HG03280 (cell line): Measurements from ENCODE around the gene BMPR1A.

Experiments used
- ATAC-seq: cut with Tn5 transposase; IDR thresholded peaks from one replicate; pipeline ENCODE4 v1.9.1; 2021; ENCODE audit warnings: mild to moderate bottlenecking, moderate library complexity; ENCODE audit not compliant: unreplicated experiment

Gene BMPR1A

DNA sequence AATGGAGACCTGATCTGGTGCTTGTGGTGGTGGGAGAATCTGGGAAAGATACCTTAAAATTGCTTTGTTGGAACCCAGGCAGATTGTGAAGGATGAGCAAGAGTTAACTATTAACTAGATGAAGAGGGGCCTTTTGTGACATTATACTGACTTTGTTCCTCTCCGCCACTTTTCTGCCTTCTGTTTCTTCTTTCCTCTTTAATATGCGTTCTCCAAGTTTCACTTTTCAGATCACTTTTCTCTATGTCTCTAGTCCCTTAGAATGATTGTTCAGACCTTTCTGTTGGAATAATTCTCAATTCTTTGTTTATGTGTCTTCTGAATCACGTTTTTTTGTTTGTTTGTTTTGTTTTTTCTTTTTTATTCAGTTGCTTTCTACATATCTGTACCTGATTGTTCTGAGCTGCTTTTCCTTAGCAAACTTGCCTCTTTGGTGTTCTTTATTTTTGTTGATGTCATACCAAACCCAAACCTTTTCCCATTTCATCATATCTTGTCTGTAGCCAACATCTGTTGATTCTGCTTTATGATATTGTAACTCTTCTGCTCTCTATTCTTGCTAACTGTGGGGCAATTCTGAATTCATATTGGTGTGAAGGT is 2.8 kb downstream of the BMPR1A start:
- ATAC-seq, result no peak

GRCh38 chr10:86763404-86763803 is 7.0 kb downstream of the BMPR1A start:
- no peak for ATAC-seq

DNA sequence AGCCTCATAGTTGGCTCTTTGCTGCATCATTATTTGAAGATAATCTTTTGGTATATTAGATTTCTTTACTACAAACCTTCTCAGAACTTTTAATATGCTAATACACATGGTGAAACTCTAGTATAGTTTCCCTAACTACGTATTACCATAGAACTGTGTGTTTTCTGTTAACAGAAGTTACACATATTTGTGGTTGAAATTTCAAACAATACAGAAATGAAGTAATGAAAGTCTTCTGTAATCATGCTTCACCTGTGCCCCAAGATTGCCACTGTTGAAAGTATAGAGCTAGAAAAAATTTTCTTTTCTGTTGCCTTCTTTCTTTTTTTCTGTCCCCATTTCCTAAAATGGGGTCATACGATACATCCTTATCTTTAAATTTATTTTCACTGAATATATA is 9.1 kb downstream of the BMPR1A start:
- ATAC-seq, result no peak

- ATAC-seq, result no peak
These were observed 12.1 kb downstream of the BMPR1A start for GRCh38 chr10:86768412-86769062.

- no peak for ATAC-seq
These were observed 13.6 kb downstream of the BMPR1A start for GRCh38 chr10:86769991-86770390.

- no peak for ATAC-seq
These were observed 14.1 kb downstream of the BMPR1A start for GRCh38 chr10:86770412-86770960.

DNA sequence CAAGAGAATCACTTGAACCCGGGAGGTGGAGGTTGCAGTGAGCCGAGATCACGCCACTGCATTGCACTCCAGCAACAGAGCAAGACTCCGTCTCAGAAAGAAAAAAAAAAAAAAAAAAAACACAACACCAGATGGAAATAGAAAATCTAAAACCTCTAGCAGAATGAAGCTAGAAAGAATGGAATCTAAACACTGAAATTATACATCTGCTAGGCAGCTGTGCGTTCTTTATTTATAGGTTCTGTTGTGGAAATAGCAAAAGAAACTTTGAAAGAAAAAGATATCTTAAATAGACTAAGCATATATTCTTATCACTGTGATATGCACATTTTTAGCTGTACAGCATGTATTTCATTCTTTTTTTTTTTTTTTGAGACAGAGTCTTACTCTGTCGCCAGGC is 17.1 kb downstream of the BMPR1A start:
- no peak for ATAC-seq

GRCh38 chr10:86775056-86775869 is 18.8 kb downstream of the BMPR1A start:
- peak; percentile 51 for ATAC-seq

DNA sequence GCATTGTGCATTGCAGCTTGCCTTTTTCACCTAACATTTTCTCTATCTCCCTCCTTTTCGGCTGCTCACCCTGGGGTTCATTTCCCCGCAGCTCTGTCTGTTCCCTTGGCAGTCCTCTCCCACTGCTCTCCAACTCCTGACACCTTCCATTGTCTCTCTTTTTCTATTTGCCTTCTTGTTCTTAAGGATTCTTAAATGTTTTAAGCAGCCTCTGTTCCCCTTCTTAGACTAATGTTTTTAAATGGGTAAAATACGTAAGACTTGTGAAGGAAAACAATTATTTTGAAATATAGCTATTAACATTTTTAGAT is 19.4 kb downstream of the BMPR1A start:
- no peak for ATAC-seq

GRCh38 chr10:86779220-86780017 is 23.0 kb downstream of the BMPR1A start:
- no peak for ATAC-seq

DNA sequence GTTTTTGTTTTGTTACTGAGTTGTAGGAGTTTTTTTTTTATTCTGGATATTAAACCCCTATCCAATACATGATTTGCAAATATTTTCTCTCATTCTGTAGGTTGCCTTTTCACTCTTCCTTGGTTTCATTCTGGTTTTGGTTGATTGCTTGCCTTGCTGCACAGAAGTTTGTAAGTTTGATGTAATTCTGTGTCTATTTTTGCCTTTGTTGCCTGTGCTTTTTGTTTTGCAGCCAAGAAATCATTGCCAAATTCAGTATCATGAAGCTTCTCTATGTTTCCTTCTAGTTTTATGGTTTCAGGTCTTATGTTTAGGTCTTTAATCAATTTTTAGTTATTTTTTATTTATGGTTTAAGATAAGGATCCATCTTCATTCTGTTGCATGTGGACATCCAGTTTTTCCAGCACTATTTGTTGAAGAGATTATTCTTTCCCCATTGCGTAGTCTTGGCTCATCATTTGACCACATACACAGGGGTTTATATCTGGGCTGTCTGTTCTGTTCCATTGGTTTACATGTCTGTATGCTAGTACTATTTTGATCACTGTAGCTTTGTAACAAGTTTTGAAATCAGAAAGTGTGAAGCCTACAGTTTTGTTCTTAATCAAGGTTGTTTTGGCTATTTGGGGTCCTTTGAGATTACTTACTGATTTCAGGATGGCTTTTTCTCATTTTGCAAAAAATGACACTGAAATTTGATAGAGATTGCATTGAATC is 26.4 kb downstream of the BMPR1A start:
- no peak for ATAC-seq

DNA sequence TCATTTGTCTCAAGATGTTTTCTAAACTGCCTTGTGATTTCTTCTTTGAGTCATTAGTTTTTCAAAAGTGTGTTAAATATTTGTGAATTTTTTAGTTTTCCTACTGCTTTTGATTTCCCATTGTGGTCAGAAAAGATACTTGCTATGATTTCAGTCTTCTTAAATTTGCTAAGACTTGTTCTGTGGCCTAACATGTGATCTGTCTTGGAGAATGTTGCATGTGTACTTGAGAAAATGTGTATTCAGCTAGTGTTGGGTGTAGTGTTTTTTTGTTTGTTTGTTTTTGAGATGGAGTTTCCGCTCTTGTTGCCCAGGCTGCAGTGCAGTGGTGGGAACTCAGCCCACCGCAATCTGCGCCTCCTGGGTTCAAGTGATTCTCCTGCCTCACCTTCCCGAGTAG is 28.6 kb downstream of the BMPR1A start:
- no peak for ATAC-seq

GRCh38 chr10:86785968-86786367 is 29.5 kb downstream of the BMPR1A start:
- ATAC-seq, result no peak

- ATAC-seq, result no peak
These were observed 29.9 kb downstream of the BMPR1A start for GRCh38 chr10:86786368-86786767.

DNA sequence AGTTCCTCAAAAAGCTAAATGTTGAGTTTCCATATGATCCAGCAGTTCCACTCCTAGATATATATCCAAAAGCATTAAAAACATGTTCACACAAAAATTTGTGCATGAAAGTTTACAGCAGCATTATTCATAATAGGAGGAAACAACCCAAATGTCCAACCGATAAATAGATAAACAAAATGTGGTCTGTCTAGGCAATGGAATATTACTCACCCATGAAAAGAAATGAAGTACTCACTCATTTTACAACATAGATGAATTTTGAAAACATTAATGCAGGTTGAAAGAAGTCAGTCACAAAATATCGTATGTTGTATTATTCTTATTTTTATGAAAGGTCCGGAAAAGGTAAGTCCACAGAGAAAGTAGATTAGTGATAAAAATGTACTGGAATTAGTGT is 34.0 kb downstream of the BMPR1A start:
- no peak for ATAC-seq

- ATAC-seq, result no peak
These were observed 36.2 kb downstream of the BMPR1A start for GRCh38 chr10:86792461-86793167.

GRCh38 chr10:86793696-86794095 is 37.3 kb downstream of the BMPR1A start:
- no peak for ATAC-seq

DNA sequence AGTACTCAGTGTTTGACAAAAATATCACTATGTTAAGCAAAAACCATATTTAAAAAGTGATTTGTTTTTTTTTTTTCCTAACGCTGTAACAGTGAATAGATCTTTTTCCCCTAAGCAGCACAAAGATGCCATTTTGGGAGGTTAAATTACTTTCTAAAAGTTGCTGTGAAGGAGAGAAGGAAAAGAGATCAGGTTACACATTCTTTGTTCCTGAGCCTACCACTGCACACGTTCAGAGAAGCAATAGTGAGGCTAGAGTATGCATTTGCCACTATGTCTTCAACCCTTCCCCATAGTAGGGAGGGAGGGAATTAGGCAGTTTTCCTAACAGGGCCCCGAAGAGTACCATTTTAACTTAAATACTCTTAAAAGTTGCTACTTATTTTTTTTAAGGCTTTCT is 38.9 kb downstream of the BMPR1A start:
- ATAC-seq, result no peak

DNA sequence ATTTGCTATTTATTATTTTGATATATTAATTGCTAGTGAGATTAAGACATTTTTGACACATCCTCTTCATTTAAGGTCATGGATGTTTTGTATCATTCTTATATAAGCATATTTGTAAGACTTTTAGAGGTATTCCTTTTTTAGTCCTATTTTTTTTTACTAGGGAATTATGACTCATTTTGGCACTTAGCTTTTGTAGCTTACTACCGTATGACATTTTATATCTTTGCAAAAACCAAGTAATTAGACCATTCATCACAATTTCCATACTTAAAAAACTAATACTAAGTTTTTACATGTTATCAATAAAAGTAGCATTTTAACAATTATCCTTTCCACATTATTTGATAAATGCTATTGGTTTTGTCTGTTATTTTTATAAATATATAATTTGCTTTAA is 41.6 kb downstream of the BMPR1A start:
- no peak for ATAC-seq

- ATAC-seq, result peak; percentile 72
These were observed 42.2 kb downstream of the BMPR1A start for GRCh38 chr10:86798611-86799010.
